Measurements from ENCODE around the gene TYW1. TPM values are rescaled to one million over a fixed set of nuclear protein-coding genes. Genes with fewer than 3 reads are reported as not detected.
"Not testable (repeated sequence)": the region's sequence is repeated elsewhere in the genome, so short reads cannot be mapped to it uniquely, and the experiment has no call there.

The TYW1 gene
- total RNA-seq, 1 experiment from 2014 or later, result 16.8 TPM

GRCh38 chr7:67022511-67022910 is 25.9 kb downstream of the TYW1 start:
- DNase-seq (ENCODE audit: low spot score), result no peak
- peaks cover 3% of the 10 kb centered on the region for H3K4me1 ChIP-seq (ENCODE audit: insufficient read depth, low read length, poor library complexity, severe bottlenecking)
- no peak overlapping the region for H3K27ac ChIP-seq (ENCODE audit: low read depth, low read length, poor library complexity, severe bottlenecking)
- intact Hi-C loops (cut with micrococcal nuclease; ENCODE audit: unreplicated experiment), result no loop called here
- no peak overlapping the region for H3K4me3 ChIP-seq (ENCODE audit: low read depth, low read length, poor library complexity, severe bottlenecking)
- H3K36me3 ChIP-seq (ENCODE audit: insufficient read depth, low read length, poor library complexity, severe bottlenecking), result peaks cover 5% of the 10 kb centered on the region
- no peak for TF ChIP-seq EZH2 (IDR thresholded peaks at IDR 0.05; ENCODE audit: borderline replicate concordance, low read depth, low read length, poor library complexity, severe bottlenecking)
- TF ChIP-seq, protein P1, sequence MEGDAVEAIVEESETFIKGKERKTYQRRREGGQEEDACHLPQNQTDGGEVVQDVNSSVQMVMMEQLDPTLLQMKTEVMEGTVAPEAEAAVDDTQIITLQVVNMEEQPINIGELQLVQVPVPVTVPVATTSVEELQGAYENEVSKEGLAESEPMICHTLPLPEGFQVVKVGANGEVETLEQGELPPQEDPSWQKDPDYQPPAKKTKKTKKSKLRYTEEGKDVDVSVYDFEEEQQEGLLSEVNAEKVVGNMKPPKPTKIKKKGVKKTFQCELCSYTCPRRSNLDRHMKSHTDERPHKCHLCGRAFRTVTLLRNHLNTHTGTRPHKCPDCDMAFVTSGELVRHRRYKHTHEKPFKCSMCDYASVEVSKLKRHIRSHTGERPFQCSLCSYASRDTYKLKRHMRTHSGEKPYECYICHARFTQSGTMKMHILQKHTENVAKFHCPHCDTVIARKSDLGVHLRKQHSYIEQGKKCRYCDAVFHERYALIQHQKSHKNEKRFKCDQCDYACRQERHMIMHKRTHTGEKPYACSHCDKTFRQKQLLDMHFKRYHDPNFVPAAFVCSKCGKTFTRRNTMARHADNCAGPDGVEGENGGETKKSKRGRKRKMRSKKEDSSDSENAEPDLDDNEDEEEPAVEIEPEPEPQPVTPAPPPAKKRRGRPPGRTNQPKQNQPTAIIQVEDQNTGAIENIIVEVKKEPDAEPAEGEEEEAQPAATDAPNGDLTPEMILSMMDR (conservative IDR thresholded peaks at IDR 0.05; ENCODE audit: low read depth, low read length), result no peak
- BruUV-seq (replicated peaks), result no TSS peak
- POLR2A ChIA-PET (ENCODE audit: low non-redundant PET), result no interaction called here
- no peaks in the 10 kb centered on the region for H3K27me3 ChIP-seq (replicated peaks; ENCODE audit: insufficient read depth, low read depth, low read length, poor library complexity)
- no peaks in the 10 kb centered on the region for H3K9me3 ChIP-seq (ENCODE audit: low read depth, low read length, poor library complexity, severe bottlenecking)
- CTCF ChIA-PET, result no interaction called here

GRCh38 chr7:67025459-67025858 is 28.8 kb downstream of the TYW1 start:
- H3K4me1 ChIP-seq (ENCODE audit: insufficient read depth, low read length, poor library complexity, severe bottlenecking); POLR2A ChIA-PET (ENCODE audit: low non-redundant PET); H3K27ac ChIP-seq (ENCODE audit: low read depth, low read length, poor library complexity, severe bottlenecking); H3K4me3 ChIP-seq (ENCODE audit: low read depth, low read length, poor library complexity, severe bottlenecking); H3K27me3 ChIP-seq (replicated peaks; ENCODE audit: insufficient read depth, low read depth, low read length, poor library complexity); H3K36me3 ChIP-seq (ENCODE audit: insufficient read depth, low read length, poor library complexity, severe bottlenecking); intact Hi-C loops (cut with micrococcal nuclease; ENCODE audit: unreplicated experiment); H3K9me3 ChIP-seq (ENCODE audit: low read depth, low read length, poor library complexity, severe bottlenecking); DNase-seq (ENCODE audit: low spot score); CTCF ChIA-PET; BruUV-seq (replicated peaks): not testable (repeated sequence)

GRCh38 chr7:67031685-67032084 is 35.1 kb downstream of the TYW1 start:
- DNase-seq (ENCODE audit: low spot score); H3K36me3 ChIP-seq (ENCODE audit: insufficient read depth, low read length, poor library complexity, severe bottlenecking); CTCF ChIA-PET; H3K27ac ChIP-seq (ENCODE audit: low read depth, low read length, poor library complexity, severe bottlenecking); H3K4me3 ChIP-seq (ENCODE audit: low read depth, low read length, poor library complexity, severe bottlenecking); POLR2A ChIA-PET (ENCODE audit: low non-redundant PET); H3K4me1 ChIP-seq (ENCODE audit: insufficient read depth, low read length, poor library complexity, severe bottlenecking); H3K27me3 ChIP-seq (replicated peaks; ENCODE audit: insufficient read depth, low read depth, low read length, poor library complexity); H3K9me3 ChIP-seq (ENCODE audit: low read depth, low read length, poor library complexity, severe bottlenecking); intact Hi-C loops (cut with micrococcal nuclease; ENCODE audit: unreplicated experiment); BruUV-seq (replicated peaks): not testable (repeated sequence)

DNA sequence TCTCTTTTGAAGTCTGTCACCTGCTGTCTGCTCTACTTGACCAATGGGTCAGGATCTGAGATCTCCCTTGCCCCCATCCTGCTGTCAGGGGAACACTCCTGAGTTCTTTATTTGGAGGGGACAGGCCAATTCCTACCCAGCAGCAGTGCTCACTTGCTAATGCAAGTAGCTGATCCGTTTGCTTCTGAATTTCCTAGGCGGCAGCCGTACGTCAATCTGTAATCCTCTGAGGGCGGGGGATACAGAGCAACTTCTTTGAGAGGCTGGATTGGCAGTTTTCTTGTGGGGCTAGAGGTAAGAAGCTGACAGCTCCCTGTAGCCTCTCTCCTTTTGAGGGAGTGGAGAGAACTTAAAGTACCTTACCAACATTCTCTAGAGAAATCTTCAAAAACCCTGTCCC is 36.6 kb downstream of the TYW1 start:
- peaks cover 6% of the 10 kb centered on the region for H3K36me3 ChIP-seq (ENCODE audit: insufficient read depth, low read length, poor library complexity, severe bottlenecking)
- no peaks in the 10 kb centered on the region for H3K4me1 ChIP-seq (ENCODE audit: insufficient read depth, low read length, poor library complexity, severe bottlenecking)
- no peak overlapping the region for H3K27ac ChIP-seq (ENCODE audit: low read depth, low read length, poor library complexity, severe bottlenecking)
- no TSS peak for BruUV-seq (replicated peaks)
- POLR2A ChIA-PET (ENCODE audit: low non-redundant PET), result no interaction called here
- intact Hi-C loops (cut with micrococcal nuclease; ENCODE audit: unreplicated experiment), result no loop called here
- no peak for DNase-seq (ENCODE audit: low spot score)
- H3K9me3 ChIP-seq (ENCODE audit: low read depth, low read length, poor library complexity, severe bottlenecking), result no peaks in the 10 kb centered on the region
- H3K4me3 ChIP-seq (ENCODE audit: low read depth, low read length, poor library complexity, severe bottlenecking), result no peak overlapping the region
- CTCF ChIA-PET, result no interaction called here
- no peaks in the 10 kb centered on the region for H3K27me3 ChIP-seq (replicated peaks; ENCODE audit: insufficient read depth, low read depth, low read length, poor library complexity)
- TF ChIP-seq, protein P1 (conservative IDR thresholded peaks at IDR 0.05; ENCODE audit: low read depth, low read length), result no peak
- no peak for TF ChIP-seq EZH2 (IDR thresholded peaks at IDR 0.05; ENCODE audit: borderline replicate concordance, low read depth, low read length, poor library complexity, severe bottlenecking)

GRCh38 chr7:67036432-67037395 is 40.1 kb downstream of the TYW1 start:
- DNase-seq (ENCODE audit: low spot score); H3K27me3 ChIP-seq (replicated peaks; ENCODE audit: insufficient read depth, low read depth, low read length, poor library complexity); CTCF ChIA-PET; H3K4me1 ChIP-seq (ENCODE audit: insufficient read depth, low read length, poor library complexity, severe bottlenecking); H3K27ac ChIP-seq (ENCODE audit: low read depth, low read length, poor library complexity, severe bottlenecking); BruUV-seq (replicated peaks); H3K4me3 ChIP-seq (ENCODE audit: low read depth, low read length, poor library complexity, severe bottlenecking); H3K36me3 ChIP-seq (ENCODE audit: insufficient read depth, low read length, poor library complexity, severe bottlenecking); H3K9me3 ChIP-seq (ENCODE audit: low read depth, low read length, poor library complexity, severe bottlenecking); intact Hi-C loops (cut with micrococcal nuclease; ENCODE audit: unreplicated experiment); POLR2A ChIA-PET (ENCODE audit: low non-redundant PET): not testable (repeated sequence)
